Endothelial cell of umbilical vein (primary cell): ENCODE data around the gene CCR9. TPM values are rescaled to one million over a fixed set of nuclear protein-coding genes. Genes with fewer than 3 reads are reported as not detected.

Experiments
- BruUV-seq: library from RNA; stranded (reverse); fragments of 400-500 nt; replicated peaks from 2 replicates; lab custom pipeline; 2021; lab: Mats Ljungman, UMichigan
- CTCF ChIA-PET: fragments of 300-600, 350-600 bp; sonication (Branson Sonifier 250); formaldehyde crosslinking; loops from one replicate; lab custom pipeline; 2021; ENCODE audit warnings: antibody characterized with exemption, inconsistent platforms; lab: Charles Lee
- POLR2A ChIA-PET: fragments of 300-600, 350-600 bp; sonication (Branson Sonifier 250); formaldehyde crosslinking; loops from one replicate; lab custom pipeline; 2021; ENCODE audit warnings: antibody characterized with exemption, inconsistent platforms; lab: Charles Lee
- DNase-seq: peaks from one replicate; pipeline ENCODE4 v3.0.0-alpha.2; 2011; ENCODE audit warnings: low read depth, low spot score
- FAIRE-seq: peaks from 2 replicates; lab custom pipeline; 2011; peaks lifted over from hg19 to GRCh38; lab: Jason Lieb, UNC
- H2AFZ ChIP-seq: 2 replicates; pipeline ENCODE4 v1.6.0; 2012; ENCODE audit warnings: low read depth, low read length, control low read depth, inconsistent platforms
- H3K27ac ChIP-seq: 2 replicates; pipeline ENCODE4 v1.5.1; 2011; ENCODE audit warnings: low read depth, mild to moderate bottlenecking, control low read depth, low read length, moderate library complexity; ENCODE audit not compliant: insufficient read depth
- H3K27me3 ChIP-seq, 2 experiments: 2 replicates each; pipeline versions ENCODE4 v1.6.0 to v1.6.1; 2011; ENCODE audit warnings: low read length in 2 of 2, mixed read lengths in 1 of 2; ENCODE audit not compliant: control insufficient read depth in 2 of 2, insufficient read depth in 2 of 2
- H3K36me3 ChIP-seq, 2 experiments: 2 replicates in 1 of 2; 3 replicates in 1 of 2; pipeline ENCODE4 v1.5.1; 2011; ENCODE audit warnings: low read length in 2 of 2, mild to moderate bottlenecking in 1 of 2, moderate library complexity in 1 of 2; ENCODE audit not compliant: control insufficient read depth in 2 of 2, insufficient read depth in 2 of 2; ENCODE audit errors: extremely low read depth in 1 of 2
- H3K4me1 ChIP-seq: 3 replicates; pipeline ENCODE4 v1.5.1; 2011; ENCODE audit warnings: mild to moderate bottlenecking, low read length; ENCODE audit not compliant: control insufficient read depth, insufficient read depth; ENCODE audit errors: extremely low read depth
- H3K4me2 ChIP-seq: 2 replicates; pipeline ENCODE4 v1.6.1; 2011; ENCODE audit warnings: low read length, control low read depth, mixed read lengths; ENCODE audit not compliant: insufficient read depth
- H3K4me3 ChIP-seq, 3 experiments: fragments of 200-600 bp in 1 of 3; sonication (generic), shearing (Covaris generic) in 1 of 3; replicated peaks in 1 of 3; 2 replicates each; pipeline ENCODE4 v1.5.1; 2011 to 2016; ENCODE audit warnings: control low read depth in 3 of 3, low read length in 3 of 3, mild to moderate bottlenecking in 2 of 3, inconsistent platforms in 1 of 3, low read depth in 1 of 3, moderate library complexity in 1 of 3; ENCODE audit not compliant: insufficient read depth in 1 of 3
- H3K79me2 ChIP-seq: 2 replicates; pipeline ENCODE4 v1.6.0; 2012; ENCODE audit warnings: low read length, inconsistent platforms; ENCODE audit not compliant: control insufficient read depth, insufficient read depth
- H3K9ac ChIP-seq: replicated peaks from 2 replicates; pipeline ENCODE3; 2011; ENCODE audit warnings: low read length, control low read depth; ENCODE audit not compliant: insufficient read depth; ENCODE audit errors: extremely low read depth
- H3K9me1 ChIP-seq: replicated peaks from 3 replicates; pipeline ENCODE4 v1.6.0; 2011; ENCODE audit warnings: mild to moderate bottlenecking, low read length; ENCODE audit not compliant: control insufficient read depth, insufficient read depth; ENCODE audit errors: extremely low read depth
- H3K9me3 ChIP-seq: replicated peaks from 2 replicates; pipeline ENCODE4 v1.5.1; 2012; ENCODE audit warnings: low read length, inconsistent platforms; ENCODE audit not compliant: control insufficient read depth, insufficient read depth
- H4K20me1 ChIP-seq: replicated peaks from 2 replicates; pipeline ENCODE3; 2011; ENCODE audit warnings: mild to moderate bottlenecking, low read length; ENCODE audit not compliant: control insufficient read depth, insufficient read depth; ENCODE audit errors: extremely low read depth
- EZH2 ChIP-seq: IDR thresholded peaks from 2 replicates; pipeline ENCODE4 v1.6.1; 2012; ENCODE audit warnings: borderline replicate concordance, low read depth, mild to moderate bottlenecking, moderate library complexity, low read length, inconsistent platforms; ENCODE audit not compliant: severe bottlenecking
- FOS ChIP-seq: IDR thresholded peaks from 2 replicates; pipeline ENCODE4 v1.6.1; 2011; ENCODE audit warnings: mild to moderate bottlenecking, low read length, moderate library complexity, borderline replicate concordance; ENCODE audit not compliant: insufficient read depth
- JUN ChIP-seq: IDR thresholded peaks from 2 replicates; pipeline ENCODE4 v1.6.1; 2011; ENCODE audit warnings: borderline replicate concordance, low read depth; ENCODE audit not compliant: insufficient read length, insufficient read depth
- MYC ChIP-seq: IDR thresholded peaks from one replicate; pipeline ENCODE4 v1.6.1; 2011; ENCODE audit warnings: mild to moderate bottlenecking, low read depth, low read length
- POLR2A ChIP-seq: IDR thresholded peaks from 2 replicates; pipeline ENCODE4 v1.6.1; 2012; ENCODE audit warnings: low read depth, mild to moderate bottlenecking, control low read depth, low read length
- dilution Hi-C: fragments of 300-500 bp; cut with MboI; formaldehyde crosslinking; loops from one replicate; pipeline ENCODE4 v1.15.0; 2019; ENCODE audit warnings: low sequenced_read_pairs; ENCODE audit not compliant: extremely low pct_ligation_motif_present
- intact Hi-C: fragments of 100-400 bp; cut with micrococcal nuclease; formaldehyde crosslinking; loops from one replicate; pipeline ENCODE4 v1.10.0; 2022
- polyA plus RNA-seq, 4 experiments: library from polyadenylated mRNA; depleted of rRNA in 3 of 4; stranded (reverse) in 3 of 4; unstranded in 1 of 4; fragments of >200 nt; gene quantifications; 2 replicates each; pipeline versions ENCODE4 v1.2.1 to v1.2.3, GENCODE V29; 2011 to 2012; ENCODE audit warnings: missing spikeins in 1 of 4
- total RNA-seq: library from RNA; stranded (reverse); gene quantifications from 2 replicates; pipeline ENCODE4 v1.2.3, GENCODE V29; 2021

Gene CCR9
- total and polyA plus RNA-seq, 2 donors (not counting 3 experiments of a cell fraction or from before 2014, with no cell fraction given): not detected

- H3K27ac ChIP-seq: no peak overlapping the region
- H2AFZ ChIP-seq: no peak overlapping the region
- no peaks in the 10 kb centered on the region for H4K20me1 ChIP-seq
- H3K9ac ChIP-seq: no peak overlapping the region
- H3K36me3 ChIP-seq: no peaks in the 10 kb centered on the region
- CTCF ChIA-PET: interaction anchor here (0.8 kb wide), 1 partner anchor 10 kb away, joined by 4 read pairs; no protein-coding TSS in a partner anchor
- dilution Hi-C loops: no loop called here
- no peak for DNase-seq
- H3K4me1 ChIP-seq: no peaks in the 10 kb centered on the region
- H3K27me3 ChIP-seq: peaks cover 9 to 20% of the 10 kb centered on the region in 2 experiments
- no peak for FAIRE-seq
- no peak overlapping the region for H3K4me2 ChIP-seq
- no peaks in the 10 kb centered on the region for H3K79me2 ChIP-seq
- intact Hi-C loops: no loop called here
- H3K4me3 ChIP-seq: no peak overlapping the region
- POLR2A ChIA-PET: no interaction called here
- no peaks in the 10 kb centered on the region for H3K9me3 ChIP-seq
- H3K9me1 ChIP-seq: no peaks in the 10 kb centered on the region
- TF ChIP-seq FOS (no peak), JUN (no peak), POLR2A (no peak), EZH2 (no peak)
- no TSS peak for BruUV-seq
Observed at GRCh38 chr3:45868213-45868612, 18.1 kb upstream of the CCR9 start.

DNA sequence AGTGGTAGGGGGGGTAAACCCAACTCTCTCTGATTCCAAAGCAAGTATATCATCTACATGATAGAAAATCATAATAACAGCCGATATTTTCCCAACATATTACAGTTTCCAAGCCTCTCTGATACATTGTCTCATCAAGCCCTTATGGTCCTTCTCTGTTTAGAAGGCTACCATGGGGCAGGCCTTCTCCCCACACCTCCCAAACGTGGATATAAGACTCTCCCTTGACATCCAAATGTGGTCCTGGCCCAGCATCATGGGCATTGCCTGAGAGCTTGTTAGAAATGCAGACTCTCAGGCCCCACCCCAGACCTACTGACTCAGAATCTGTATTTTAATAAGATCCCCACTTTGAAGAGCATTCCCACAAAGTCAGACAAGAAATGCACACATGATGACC lies 17.7 kb upstream of the CCR9 start:
- CTCF ChIA-PET: interaction anchor here (0.8 kb wide), 1 partner anchor 10 kb away, joined by 4 read pairs; no protein-coding TSS in a partner anchor

More for the DNA sequence above, 17.7 kb upstream of the CCR9 start:
- Histone ChIP-seq H3K4me1 (no peaks in the 10 kb centered on the region), H3K4me3 (no peak overlapping the region), H3K79me2 (no peaks in the 10 kb centered on the region), H4K20me1 (no peaks in the 10 kb centered on the region), H3K36me3 (no peaks in the 10 kb centered on the region), H3K27me3 (peaks cover 9 to 16% of the 10 kb centered on the region in 2 experiments), H3K27ac (no peak overlapping the region), H2AFZ (no peak overlapping the region), H3K4me2 (no peak overlapping the region), H3K9me1 (no peaks in the 10 kb centered on the region), H3K9ac (no peak overlapping the region), H3K9me3 (no peaks in the 10 kb centered on the region)
- POLR2A ChIA-PET: no interaction called here
- intact Hi-C loops: no loop called here
- FAIRE-seq: no peak
- dilution Hi-C loops: no loop called here
- DNase-seq: no peak
- BruUV-seq: no TSS peak
- TF ChIP-seq MYC: no peak
